ENCODE data around the gene RNF123. TPM values are rescaled to one million over a fixed set of nuclear protein-coding genes. Genes with fewer than 3 reads are reported as not detected.
"Not testable (repeated sequence)": the region's sequence is repeated elsewhere in the genome, so short reads cannot be mapped to it uniquely, and the experiment has no call there.

The RNF123 gene
- total RNA-seq, 2 donors from 2014 or later: 36.4 to 39.3 TPM

GRCh38 chr3:49681543-49681942 lies 7.8 kb upstream of the RNF123 start:
- DNase-seq: no peak
- no peak overlapping the region for H3K9ac ChIP-seq (ENCODE audit: low read depth in 2 of 2, low read length in 2 of 2)
- no peak overlapping the region for H3K27ac ChIP-seq
- H3K4me3 ChIP-seq: no peak overlapping the region
- H3K4me1 ChIP-seq: no peaks in the 10 kb centered on the region
- H3K9me3 ChIP-seq: no peaks in the 10 kb centered on the region
- H3K36me3 ChIP-seq: peaks cover 6% of the 10 kb centered on the region
- no peak for TF ChIP-seq CTCF (IDR thresholded peaks at IDR 0.05)
- no peaks in the 10 kb centered on the region for H3K27me3 ChIP-seq
- intact Hi-C loops (cut with DNase I): no loop called here

GRCh38 chr3:49683162-49683561 lies 6.2 kb upstream of the RNF123 start:
- TF ChIP-seq CTCF (IDR thresholded peaks at IDR 0.05): no peak
- no peak overlapping the region for H3K4me3 ChIP-seq
- no peak for DNase-seq
- H3K9me3 ChIP-seq: no peaks in the 10 kb centered on the region
- intact Hi-C loops (cut with DNase I): no loop called here
- H3K36me3 ChIP-seq: peaks cover 6% of the 10 kb centered on the region
- no peaks in the 10 kb centered on the region for H3K4me1 ChIP-seq
- no peak overlapping the region for H3K9ac ChIP-seq (ENCODE audit: low read depth in 2 of 2, low read length in 2 of 2)
- no peak overlapping the region for H3K27ac ChIP-seq
- no peaks in the 10 kb centered on the region for H3K27me3 ChIP-seq

- H3K36me3 ChIP-seq; H3K27ac ChIP-seq; intact Hi-C loops (cut with DNase I); DNase-seq; H3K4me1 ChIP-seq; H3K9me3 ChIP-seq; H3K9ac ChIP-seq (ENCODE audit: low read depth in 2 of 2, low read length in 2 of 2); H3K4me3 ChIP-seq; H3K27me3 ChIP-seq: not testable (repeated sequence)
Observed at GRCh38 chr3:49684453-49684852, 4.9 kb upstream of the RNF123 start.

- H3K27ac ChIP-seq; H3K36me3 ChIP-seq; H3K9me3 ChIP-seq; intact Hi-C loops (cut with DNase I); H3K4me1 ChIP-seq; H3K9ac ChIP-seq (ENCODE audit: low read depth in 2 of 2, low read length in 2 of 2); DNase-seq; H3K27me3 ChIP-seq; H3K4me3 ChIP-seq: not testable (repeated sequence)
Observed at GRCh38 chr3:49685103-49685502, 4.3 kb upstream of the RNF123 start.

- not testable (repeated sequence) for H3K4me1 ChIP-seq
Observed at GRCh38 chr3:49685846-49686245, 3.5 kb upstream of the RNF123 start.

GRCh38 chr3:49686346-49686745 lies 3.0 kb upstream of the RNF123 start:
- not testable (repeated sequence) for H3K27me3 ChIP-seq

More at GRCh38 chr3:49685846-49686245, 3.5 kb upstream of the RNF123 start:
- H3K9me3 ChIP-seq; intact Hi-C loops (cut with DNase I); H3K27me3 ChIP-seq; H3K36me3 ChIP-seq; H3K9ac ChIP-seq (ENCODE audit: low read depth in 2 of 2, low read length in 2 of 2); H3K4me3 ChIP-seq; DNase-seq; H3K27ac ChIP-seq: not testable (repeated sequence)

GRCh38 chr3:49686769-49687423 lies 2.5 kb upstream of the RNF123 start:
- H3K27ac ChIP-seq; intact Hi-C loops (cut with DNase I): not testable (repeated sequence)
- peak overlapping the region; percentile 29 for H3K4me3 ChIP-seq

More at GRCh38 chr3:49686346-49686745, 3.0 kb upstream of the RNF123 start:
- intact Hi-C loops (cut with DNase I); H3K36me3 ChIP-seq; H3K9ac ChIP-seq (ENCODE audit: low read depth in 2 of 2, low read length in 2 of 2); H3K9me3 ChIP-seq; H3K27ac ChIP-seq; H3K4me1 ChIP-seq: not testable (repeated sequence)
- peak; percentile 72 for DNase-seq
- peak overlapping the region; percentile 29 for H3K4me3 ChIP-seq

GRCh38 chr3:49687424-49687795 lies 1.9 kb upstream of the RNF123 start:
- H3K9me3 ChIP-seq; H3K27ac ChIP-seq; H3K27me3 ChIP-seq; H3K36me3 ChIP-seq; H3K4me1 ChIP-seq; H3K4me3 ChIP-seq; DNase-seq; intact Hi-C loops (cut with DNase I); H3K9ac ChIP-seq (ENCODE audit: low read depth in 2 of 2, low read length in 2 of 2): not testable (repeated sequence)

More at GRCh38 chr3:49686769-49687423, 2.5 kb upstream of the RNF123 start:
- not testable (repeated sequence) for H3K4me1 ChIP-seq; H3K9me3 ChIP-seq; H3K36me3 ChIP-seq; H3K27me3 ChIP-seq; H3K9ac ChIP-seq (ENCODE audit: low read depth in 2 of 2, low read length in 2 of 2)
- DNase-seq: peak; percentile 82

- DNase-seq; H3K27me3 ChIP-seq; H3K9me3 ChIP-seq; intact Hi-C loops (cut with DNase I); H3K36me3 ChIP-seq; H3K4me1 ChIP-seq: not testable (repeated sequence)
- peak overlapping the region in 1 of 2 donors; percentile 95 for H3K9ac ChIP-seq (ENCODE audit: low read depth in 2 of 2, low read length in 2 of 2)
- peak overlapping the region; percentile 100 for H3K4me3 ChIP-seq
- peak overlapping the region; percentile 25 for H3K27ac ChIP-seq
Observed at GRCh38 chr3:49688338-49689045, 865 bp upstream of the RNF123 start.

- H3K27me3 ChIP-seq; intact Hi-C loops (cut with DNase I); H3K4me1 ChIP-seq; H3K9me3 ChIP-seq; H3K27ac ChIP-seq; H3K36me3 ChIP-seq; DNase-seq: not testable (repeated sequence)
- Histone ChIP-seq H3K4me3 (peak overlapping the region; percentile 100), H3K9ac (ENCODE audit: low read depth in 2 of 2, low read length in 2 of 2) (peak overlapping the region; percentile 81 to 95)
Observed at GRCh38 chr3:49689908-49690624, 709 bp downstream of the RNF123 start.

GRCh38 chr3:49690856-49691255 lies 1.5 kb downstream of the RNF123 start:
- H3K27me3 ChIP-seq; DNase-seq; H3K36me3 ChIP-seq; H3K27ac ChIP-seq; H3K9ac ChIP-seq (ENCODE audit: low read depth in 2 of 2, low read length in 2 of 2); H3K9me3 ChIP-seq; intact Hi-C loops (cut with DNase I); H3K4me3 ChIP-seq; H3K4me1 ChIP-seq: not testable (repeated sequence)

Data from colonic mucosa (tissue), 4 donors.